ENCODE results near the gene ATP5F1E. TPM values are rescaled to one million over a fixed set of nuclear protein-coding genes. Genes with fewer than 3 reads are reported as not detected.

ATP5F1E gene
- total RNA-seq, 1 experiment from 2014 or later = 52.7 TPM

DNA sequence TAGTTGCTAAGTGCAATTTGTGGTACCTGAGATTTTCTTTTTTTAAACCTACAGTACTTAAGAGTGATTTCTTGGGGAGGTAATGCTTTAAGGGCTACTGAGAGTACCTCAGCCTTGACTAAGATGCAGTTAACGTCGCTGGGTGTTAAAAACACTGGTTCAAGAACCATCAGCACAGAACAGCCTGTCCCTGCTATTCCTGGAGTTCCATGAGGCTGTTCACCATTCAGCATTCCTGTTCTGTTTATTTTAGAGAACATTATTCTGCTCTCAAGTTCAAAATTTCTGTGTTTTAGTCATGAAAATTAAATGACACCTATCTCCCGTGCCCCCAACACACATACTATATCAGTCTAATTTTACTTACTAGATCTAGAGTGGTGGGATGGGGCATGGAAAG lies 12.2 kb upstream of the ATP5F1E start:
- Histone ChIP-seq H3K4me1 (ENCODE audit: insufficient read depth, low read length) (no peaks in the 10 kb centered on the region), H2BK5ac (ENCODE audit: insufficient read length, low read length) (no peak overlapping the region), H2AFZ (ENCODE audit: low read length) (no peak overlapping the region), H3K79me1 (ENCODE audit: insufficient read depth, low read depth, low read length, poor library complexity, severe bottlenecking) (no peaks in the 10 kb centered on the region), H3K23me2 (ENCODE audit: insufficient read length, low read depth, low read length, poor library complexity, severe bottlenecking) (peaks cover 9% of the 10 kb centered on the region), H4K91ac (ENCODE audit: insufficient read length, low read depth, low read length) (no peak overlapping the region), H3K23ac (ENCODE audit: insufficient read length, low read depth, low read length) (no peak overlapping the region), H3K14ac (ENCODE audit: insufficient read depth, low read length) (no peak overlapping the region), H2BK120ac (ENCODE audit: low read depth, low read length, poor library complexity, severe bottlenecking) (no peak overlapping the region), H3K27me3 (ENCODE audit: insufficient read depth, low read length) (no peaks in the 10 kb centered on the region), H3K79me2 (ENCODE audit: insufficient read depth, low read length) (peaks cover 10% of the 10 kb centered on the region), H3K9ac (ENCODE audit: extremely low read depth, insufficient read length, low read length) (no peak overlapping the region), H4K8ac (replicated peaks; ENCODE audit: insufficient read length, low read depth, low read length) (no peak overlapping the region), H2BK12ac (ENCODE audit: insufficient read length, low read depth, low read length) (no peak overlapping the region), H2AK5ac (ENCODE audit: insufficient read length, low read length) (no peak overlapping the region), H3K4ac (ENCODE audit: low read depth, low read length) (no peak overlapping the region), H3K9me3 (ENCODE audit: control insufficient read depth, low read depth, low read length) (no peaks in the 10 kb centered on the region), H4K20me1 (ENCODE audit: control insufficient read depth, insufficient read depth, insufficient read length) (no peaks in the 10 kb centered on the region), H4K5ac (ENCODE audit: insufficient read length, low read depth, low read length) (no peak overlapping the region), H3K27ac (ENCODE audit: insufficient read length, low read depth, low read length) (no peak overlapping the region), H3K56ac (ENCODE audit: insufficient read length, low read depth, low read length) (no peak overlapping the region), H3K18ac (ENCODE audit: insufficient read length, low read depth, low read length) (no peak overlapping the region), H3T11ph (ENCODE audit: low read length) (no peak overlapping the region), H2BK20ac (ENCODE audit: low read depth, low read length, poor library complexity, severe bottlenecking) (no peak overlapping the region), H2BK15ac (ENCODE audit: low read depth, low read length) (no peak overlapping the region), H3K4me2 (ENCODE audit: insufficient read depth, insufficient read length, low read length) (no peak overlapping the region)
- H3K27me3 Mint-ChIP-seq (ENCODE audit: low read depth) = peaks cover 16% of the 10 kb centered on the region
- H3K27ac Mint-ChIP-seq = no peak overlapping the region
- no peaks in the 10 kb centered on the region; a peak in 1 of 5 replicates for H3K9me3 Mint-ChIP-seq
- TF ChIP-seq, protein P1, sequence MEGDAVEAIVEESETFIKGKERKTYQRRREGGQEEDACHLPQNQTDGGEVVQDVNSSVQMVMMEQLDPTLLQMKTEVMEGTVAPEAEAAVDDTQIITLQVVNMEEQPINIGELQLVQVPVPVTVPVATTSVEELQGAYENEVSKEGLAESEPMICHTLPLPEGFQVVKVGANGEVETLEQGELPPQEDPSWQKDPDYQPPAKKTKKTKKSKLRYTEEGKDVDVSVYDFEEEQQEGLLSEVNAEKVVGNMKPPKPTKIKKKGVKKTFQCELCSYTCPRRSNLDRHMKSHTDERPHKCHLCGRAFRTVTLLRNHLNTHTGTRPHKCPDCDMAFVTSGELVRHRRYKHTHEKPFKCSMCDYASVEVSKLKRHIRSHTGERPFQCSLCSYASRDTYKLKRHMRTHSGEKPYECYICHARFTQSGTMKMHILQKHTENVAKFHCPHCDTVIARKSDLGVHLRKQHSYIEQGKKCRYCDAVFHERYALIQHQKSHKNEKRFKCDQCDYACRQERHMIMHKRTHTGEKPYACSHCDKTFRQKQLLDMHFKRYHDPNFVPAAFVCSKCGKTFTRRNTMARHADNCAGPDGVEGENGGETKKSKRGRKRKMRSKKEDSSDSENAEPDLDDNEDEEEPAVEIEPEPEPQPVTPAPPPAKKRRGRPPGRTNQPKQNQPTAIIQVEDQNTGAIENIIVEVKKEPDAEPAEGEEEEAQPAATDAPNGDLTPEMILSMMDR (conservative IDR thresholded peaks at IDR 0.05) = no peak
- H3K36me3 Mint-ChIP-seq (ENCODE audit: insufficient read depth in 1 of 3, low read depth in 3 of 3) = peaks cover 9 to 17% (median 13%) of the 10 kb centered on the region in 3 experiments; a peak in 6 of 7 replicates
- peaks cover 13 to 18% of the 10 kb centered on the region in 2 experiments for H3K4me1 Mint-ChIP-seq
- DNase-seq = no peak
- no CpG with 5 or more reads among the region's 3 CpGs for WGBS (ENCODE audit: extremely low coverage, insufficient read length, low lambda C conversion rate)
- no peak overlapping the region for H3K4me3 Mint-ChIP-seq
